Vein endothelial cell (primary cell): Measurements from ENCODE around the gene PI4K2A. TPM values are rescaled to one million over a fixed set of nuclear protein-coding genes. Genes with fewer than 3 reads are reported as not detected.

Source experiments
- total RNA-seq: library from RNA; depleted of rRNA; stranded (reverse); fragments of >200 nt; gene quantifications from 2 replicates; pipeline ENCODE4 v1.2.3, GENCODE V29; 2012

The PI4K2A gene
- 16.2 and 17.3 TPM in 2 replicates for total RNA-seq

DNA sequence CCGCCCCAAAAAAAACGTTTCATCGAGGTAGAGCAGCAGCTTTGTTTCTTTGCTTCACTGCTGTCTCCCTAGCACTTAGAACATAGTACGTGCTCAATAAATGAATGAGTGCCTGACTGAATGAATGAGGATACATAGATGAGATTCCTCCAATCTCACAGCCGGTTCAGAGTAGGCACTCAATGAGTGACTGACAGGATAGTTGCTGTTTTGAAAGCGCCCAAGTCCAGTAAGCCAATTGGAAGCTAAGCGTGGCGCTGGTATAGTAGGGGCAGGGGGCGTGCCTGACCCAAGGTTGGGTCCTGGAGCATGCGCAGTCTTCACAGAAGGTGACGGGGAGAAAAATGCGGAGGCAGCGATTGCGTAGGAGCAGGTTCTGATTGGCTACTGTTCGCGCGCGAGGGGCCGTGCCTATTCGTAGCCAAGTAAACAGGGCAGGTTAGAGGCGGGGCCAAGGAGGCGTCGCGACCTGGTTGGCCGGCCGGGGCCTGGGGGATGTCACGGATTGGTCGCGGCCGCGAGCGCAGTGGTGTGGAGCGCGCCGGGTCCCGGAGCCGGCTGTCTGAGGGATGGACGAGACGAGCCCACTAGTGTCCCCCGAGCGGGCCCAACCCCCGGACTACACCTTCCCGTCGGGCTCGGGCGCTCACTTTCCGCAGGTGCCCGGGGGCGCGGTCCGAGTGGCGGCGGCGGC lies at the start of gene PI4K2A:
Gene PI4K2A (plus strand): TSS at position 498 of the 694 bp plus-strand sequence. CDS start 72 bp downstream, at position 570.

DNA sequence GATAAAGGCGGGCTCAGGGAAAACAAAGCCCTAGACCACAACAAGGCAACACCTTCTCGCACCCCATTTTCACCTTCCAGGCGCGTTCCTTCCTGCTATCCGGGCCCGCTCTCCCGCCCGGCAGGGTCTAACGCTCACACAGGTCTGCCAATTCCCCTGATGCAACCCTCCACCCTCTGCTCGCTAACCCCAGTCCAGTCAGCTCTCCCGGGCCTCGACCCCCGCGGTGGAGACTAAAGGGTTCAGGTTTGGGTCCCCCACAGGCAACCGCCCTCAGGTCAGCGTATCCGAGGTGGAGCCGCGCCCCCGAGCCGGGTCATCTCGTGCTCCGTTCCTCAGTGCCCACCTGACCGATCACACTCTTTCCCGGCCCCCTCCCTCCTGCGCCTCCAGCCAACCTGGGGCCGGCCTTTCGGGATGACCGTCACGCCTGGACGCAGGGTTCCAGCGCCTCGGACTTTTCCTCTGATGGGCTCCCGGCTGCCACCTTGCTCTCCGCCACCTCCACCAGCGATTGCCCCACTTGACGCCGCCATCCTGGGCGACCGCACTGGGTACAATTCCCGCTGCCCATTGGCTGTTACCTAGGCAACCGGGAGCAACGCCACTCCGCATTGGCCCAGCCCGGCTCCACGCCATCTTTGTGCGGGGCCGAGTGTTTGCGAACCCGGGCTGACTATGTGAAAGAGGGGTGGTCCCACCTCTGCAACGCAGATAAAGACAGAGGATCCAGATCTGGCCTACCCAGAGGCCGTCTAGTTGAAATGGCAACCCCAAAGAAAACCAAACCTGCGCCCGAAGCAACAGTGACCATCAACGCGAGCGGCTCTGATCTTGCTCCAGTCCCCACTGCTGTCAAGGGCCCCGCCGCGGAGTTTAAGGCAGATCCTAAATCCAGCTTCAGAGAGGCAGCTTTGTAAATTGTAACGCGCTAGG lies 7.3 kb upstream of the PI4K2A start, which contains the start of gene MORN4:
Gene MORN4 (minus strand): TSS at position 552 of the 936 bp plus-strand sequence. CDS start 13,847 bp downstream, outside the sequence.

DNA sequence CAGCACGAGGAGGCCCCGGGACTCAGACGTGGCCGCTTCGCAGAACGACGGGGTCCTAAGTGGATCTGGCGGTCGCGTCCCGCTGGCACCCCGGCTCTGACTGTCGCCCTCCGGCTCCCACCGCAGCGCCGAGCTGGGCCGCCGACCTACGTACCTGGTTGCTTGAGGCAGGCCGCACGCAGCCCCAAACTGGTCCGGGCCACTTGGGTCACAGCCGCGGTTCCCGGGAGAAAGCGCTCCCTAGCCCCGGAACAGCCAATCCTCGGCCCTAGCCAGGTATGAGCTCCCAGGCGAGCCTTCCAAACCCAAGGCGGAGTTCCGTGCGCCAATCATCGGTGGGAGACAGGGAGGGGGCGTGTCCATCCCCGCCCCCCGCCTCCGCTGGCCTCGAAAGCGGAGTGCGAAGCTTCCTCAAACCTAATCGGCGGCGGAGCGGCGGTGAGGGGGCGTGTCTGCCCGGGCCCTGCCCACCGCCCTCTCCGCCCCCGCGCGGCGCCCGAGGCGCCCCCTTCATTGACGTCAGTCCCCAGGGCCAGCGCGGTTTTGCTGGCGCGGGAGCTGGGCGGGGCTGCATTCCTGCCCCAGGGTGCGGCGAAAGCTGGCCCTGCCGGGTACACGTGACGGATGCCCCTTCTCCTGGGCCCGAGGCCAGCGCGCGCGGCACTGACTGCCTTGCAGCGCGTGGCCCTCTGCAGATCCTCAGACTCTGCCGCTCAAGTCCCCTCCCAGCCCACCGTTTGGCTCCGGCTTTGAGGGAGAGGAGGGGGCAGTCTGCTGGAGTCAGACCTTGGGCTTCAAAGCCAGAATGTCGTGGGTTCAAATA lies 46.7 kb downstream of the PI4K2A start, which contains the start of gene AVPI1:
Gene AVPI1 (minus strand): TSS at position 280 of the 823 bp plus-strand sequence. CDS start 7,336 bp downstream, outside the sequence.

DNA sequence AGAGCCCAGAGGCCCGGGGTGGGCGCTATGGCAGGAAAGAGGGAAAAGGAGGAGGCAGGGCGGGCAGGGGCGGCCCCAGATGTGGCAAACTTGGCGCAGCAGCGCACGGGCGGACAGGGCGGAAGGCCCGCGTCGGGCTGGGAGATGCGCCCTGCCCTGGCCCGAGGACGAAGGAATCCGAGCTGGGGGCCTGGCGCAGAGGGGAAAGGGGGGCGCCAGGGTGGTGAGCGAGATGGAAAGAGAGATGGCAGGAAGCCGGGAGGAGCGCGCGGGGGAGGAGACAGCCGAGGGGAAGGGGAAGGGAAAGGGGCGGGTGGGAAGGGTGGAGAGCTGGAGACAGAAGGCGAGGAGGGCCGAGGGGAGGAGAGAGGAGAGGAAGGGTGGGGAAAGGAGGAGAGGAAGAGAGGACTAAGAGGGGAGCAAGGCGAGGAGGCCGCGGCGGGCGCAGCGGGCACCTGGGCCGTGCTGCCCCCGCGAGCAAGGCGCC lies 72.9 kb downstream of the PI4K2A start, which contains the start of gene MARVELD1:
Gene MARVELD1 (plus strand): TSS at position 392 of the 487 bp plus-strand sequence. CDS start 147 bp downstream, outside the sequence.

Other genes with a start within 250 kb of the PI4K2A start
- gene RRP12, start 239.3 kb upstream of the PI4K2A start, total RNA-seq = 24.8 and 25.0 TPM in 2 replicates
- gene PGAM1, start 214.5 kb upstream of the PI4K2A start, total RNA-seq = 491 and 495 TPM in 2 replicates
- gene EXOSC1, start 194.7 kb upstream of the PI4K2A start, total RNA-seq = 38.2 and 45.1 TPM in 2 replicates
- gene ZDHHC16, start 194.5 kb upstream of the PI4K2A start, total RNA-seq = 56.7 and 56.8 TPM in 2 replicates
- 117 and 122 TPM in 2 replicates for gene MMS19, start 142.2 kb upstream of the PI4K2A start, total RNA-seq
- gene UBTD1, start 141.7 kb upstream of the PI4K2A start, total RNA-seq = 76.6 and 84.6 TPM in 2 replicates
- gene ANKRD2, start 67.9 kb upstream of the PI4K2A start, total RNA-seq = 0.65 and 1.1 TPM in 2 replicates
- gene HOGA1, start 56.3 kb upstream of the PI4K2A start, total RNA-seq = 0.33 and 0.38 TPM in 2 replicates
- gene C10orf62, start 51.0 kb upstream of the PI4K2A start, total RNA-seq = 0.10 TPM in 1 of 2 replicates, not detected in the other
- gene MORN4, start 7.2 kb upstream of the PI4K2A start, total RNA-seq = 0.76 and 2.9 TPM in 2 replicates
- gene AVPI1, start 46.6 kb downstream of the PI4K2A start, total RNA-seq = 2.9 and 3.9 TPM in 2 replicates
- 46.7 and 54.4 TPM in 2 replicates for gene MARVELD1, start 73.1 kb downstream of the PI4K2A start, total RNA-seq
- 16.7 and 21.9 TPM in 2 replicates for gene ZFYVE27, start 96.5 kb downstream of the PI4K2A start, total RNA-seq
- not detected in 2 replicates for gene SFRP5, start 131.3 kb downstream of the PI4K2A start, total RNA-seq
- gene GOLGA7B, start 209.2 kb downstream of the PI4K2A start, total RNA-seq = not detected in 2 replicates